Caco-2 (cell line): ENCODE measurements around the gene C2orf42. TPM values are rescaled to one million over a fixed set of nuclear protein-coding genes. Genes with fewer than 3 reads are reported as not detected.

ENCODE experiments used
- BruUV-seq: library from RNA; stranded (reverse); fragments of 400-500 nt; replicated peaks from 2 replicates; lab custom pipeline; 2021; lab: Mats Ljungman, UMichigan
- CTCF ChIA-PET: fragments of 300-600 bp; sonication (Branson Sonifier 250); formaldehyde crosslinking; loops from one replicate; lab custom pipeline; 2022; ENCODE audit warnings: antibody characterized with exemption; lab: Charles Lee
- POLR2A ChIA-PET: fragments of 300-600 bp; sonication (Branson Sonifier 250); formaldehyde crosslinking; loops from one replicate; lab custom pipeline; 2022; ENCODE audit warnings: antibody characterized with exemption; lab: Charles Lee
- DNase-seq, 2 experiments: peaks; one replicate each; pipeline versions ENCODE4 v3.0.0 to v3.0.0-alpha.2; 2020 to 2022
- H3K27me3 ChIP-seq: replicated peaks from 2 replicates; pipeline ENCODE4 v1.6.0; 2011; ENCODE audit warnings: low read length; ENCODE audit not compliant: control insufficient read depth, insufficient read depth
- H3K36me3 ChIP-seq: 2 replicates; pipeline ENCODE4 v1.5.1; 2011; ENCODE audit warnings: low read length; ENCODE audit not compliant: control insufficient read depth, insufficient read depth
- H3K4me1 ChIP-seq: fragments of 250-450 bp; sonication (Bioruptor Pico); 2 replicates; pipeline ENCODE4 v1.5.1; 2020; ENCODE audit warnings: mild to moderate bottlenecking
- H3K4me3 ChIP-seq: 2 replicates; pipeline ENCODE4 v1.5.1; 2011; ENCODE audit warnings: low read depth, mild to moderate bottlenecking, control low read depth, low read length
- H3K9me3 ChIP-seq: fragments of 250-450 bp; sonication (Bioruptor Pico); 2 replicates; pipeline ENCODE4 v1.5.1; 2020; ENCODE audit warnings: mild to moderate bottlenecking, moderate library complexity
- H3K27ac Mint-ChIP-seq: one replicate; pipeline ENCODE4 v1.8.0; 2022; ENCODE audit warnings: mixed read lengths; ENCODE audit not compliant: unreplicated experiment
- H3K27me3 Mint-ChIP-seq: one replicate; pipeline ENCODE4 v1.8.0; 2022; ENCODE audit warnings: mixed read lengths; ENCODE audit not compliant: insufficient read depth, unreplicated experiment
- H3K36me3 Mint-ChIP-seq: one replicate; pipeline ENCODE4 v1.8.0; 2022; ENCODE audit warnings: mild to moderate bottlenecking, mixed read lengths; ENCODE audit not compliant: insufficient read depth, unreplicated experiment
- H3K4me1 Mint-ChIP-seq: one replicate; pipeline ENCODE4 v1.8.0; 2022; ENCODE audit warnings: low read depth, mixed read lengths; ENCODE audit not compliant: unreplicated experiment
- H3K4me3 Mint-ChIP-seq: one replicate; pipeline ENCODE4 v1.8.0; 2022; ENCODE audit warnings: mild to moderate bottlenecking, moderate library complexity, mixed read lengths; ENCODE audit not compliant: unreplicated experiment
- H3K9me3 Mint-ChIP-seq: one replicate; pipeline ENCODE4 v1.8.0; 2022; ENCODE audit warnings: mixed read lengths; ENCODE audit not compliant: unreplicated experiment
- intact Hi-C: fragments of 100-400 bp; cut with micrococcal nuclease; formaldehyde crosslinking; loops from one replicate; pipeline ENCODE4 v1.10.0; 2022; ENCODE audit not compliant: unreplicated experiment
- total RNA-seq: library from RNA; stranded (reverse); gene quantifications from 2 replicates; pipeline ENCODE4 v1.2.3, GENCODE V29; 2022
- TF ChIP-seq, protein P1 (sequence below), 2 experiments: fragments of 200-600 bp in 1 of 2; IDR thresholded peaks; 1 replicate in 1 of 2; 2 replicates in 1 of 2; pipeline versions ENCODE4 v1.5.1 to v1.8.0; 2011 to 2022; ENCODE audit warnings: antibody characterized with exemption in 1 of 2, control low read depth in 1 of 2, inconsistent platforms in 1 of 2, low read depth in 1 of 2, low read length in 1 of 2, mild to moderate bottlenecking in 1 of 2, moderate library complexity in 1 of 2; ENCODE audit not compliant: insufficient read depth in 1 of 2, severe bottlenecking in 1 of 2, unreplicated experiment in 1 of 2

The C2orf42 gene
- total RNA-seq, 1 experiment from 2014 or later = 14.8 TPM

DNA sequence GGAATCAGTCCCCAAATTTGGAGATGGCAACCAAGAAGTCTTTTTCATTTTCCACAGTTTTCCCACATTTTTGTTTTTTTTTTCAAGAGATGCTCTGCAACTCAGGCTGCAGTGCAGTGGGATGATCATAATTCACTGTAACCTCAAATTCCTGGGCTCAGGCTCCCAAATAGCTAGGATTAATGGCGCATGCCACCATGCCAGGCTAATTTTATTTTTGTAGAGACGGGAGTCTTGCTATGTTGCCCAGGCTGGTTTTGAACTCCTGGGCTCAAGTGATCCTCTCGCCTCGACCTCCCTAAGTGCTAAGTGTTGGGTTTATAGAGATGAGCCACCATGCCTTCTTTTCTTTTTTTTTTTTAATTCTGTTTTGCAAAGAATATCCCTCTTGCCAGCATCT, 68.3 kb downstream of the C2orf42 start:
- intact Hi-C loops = no loop called here
- Mint-ChIP-seq H3K36me3 (peaks cover 22% of the 10 kb centered on the region), H3K27me3 (no peaks in the 10 kb centered on the region), H3K4me1 (peaks cover 44% of the 10 kb centered on the region), H3K9me3 (no peaks in the 10 kb centered on the region), H3K27ac (no peak overlapping the region), H3K4me3 (no peak overlapping the region)
- Histone ChIP-seq H3K4me3 (no peak overlapping the region), H3K4me1 (peaks cover 29% of the 10 kb centered on the region), H3K9me3 (no peaks in the 10 kb centered on the region), H3K36me3 (no peaks in the 10 kb centered on the region), H3K27me3 (no peaks in the 10 kb centered on the region)
- BruUV-seq = no TSS peak
- DNase-seq = no peak
- POLR2A ChIA-PET = interaction anchor here (1.4 kb wide), 1 partner anchor 14 kb away, joined by 7 read pairs; no protein-coding TSS in a partner anchor
- CTCF ChIA-PET = no interaction called here
- TF ChIP-seq, protein P1, sequence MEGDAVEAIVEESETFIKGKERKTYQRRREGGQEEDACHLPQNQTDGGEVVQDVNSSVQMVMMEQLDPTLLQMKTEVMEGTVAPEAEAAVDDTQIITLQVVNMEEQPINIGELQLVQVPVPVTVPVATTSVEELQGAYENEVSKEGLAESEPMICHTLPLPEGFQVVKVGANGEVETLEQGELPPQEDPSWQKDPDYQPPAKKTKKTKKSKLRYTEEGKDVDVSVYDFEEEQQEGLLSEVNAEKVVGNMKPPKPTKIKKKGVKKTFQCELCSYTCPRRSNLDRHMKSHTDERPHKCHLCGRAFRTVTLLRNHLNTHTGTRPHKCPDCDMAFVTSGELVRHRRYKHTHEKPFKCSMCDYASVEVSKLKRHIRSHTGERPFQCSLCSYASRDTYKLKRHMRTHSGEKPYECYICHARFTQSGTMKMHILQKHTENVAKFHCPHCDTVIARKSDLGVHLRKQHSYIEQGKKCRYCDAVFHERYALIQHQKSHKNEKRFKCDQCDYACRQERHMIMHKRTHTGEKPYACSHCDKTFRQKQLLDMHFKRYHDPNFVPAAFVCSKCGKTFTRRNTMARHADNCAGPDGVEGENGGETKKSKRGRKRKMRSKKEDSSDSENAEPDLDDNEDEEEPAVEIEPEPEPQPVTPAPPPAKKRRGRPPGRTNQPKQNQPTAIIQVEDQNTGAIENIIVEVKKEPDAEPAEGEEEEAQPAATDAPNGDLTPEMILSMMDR (IDR thresholded peaks at IDR 0.05; ENCODE audit: insufficient read depth in 1 of 2, low read depth in 1 of 2, low read length in 1 of 2, severe bottlenecking in 1 of 2, unreplicated experiment in 1 of 2) = no peak

DNA sequence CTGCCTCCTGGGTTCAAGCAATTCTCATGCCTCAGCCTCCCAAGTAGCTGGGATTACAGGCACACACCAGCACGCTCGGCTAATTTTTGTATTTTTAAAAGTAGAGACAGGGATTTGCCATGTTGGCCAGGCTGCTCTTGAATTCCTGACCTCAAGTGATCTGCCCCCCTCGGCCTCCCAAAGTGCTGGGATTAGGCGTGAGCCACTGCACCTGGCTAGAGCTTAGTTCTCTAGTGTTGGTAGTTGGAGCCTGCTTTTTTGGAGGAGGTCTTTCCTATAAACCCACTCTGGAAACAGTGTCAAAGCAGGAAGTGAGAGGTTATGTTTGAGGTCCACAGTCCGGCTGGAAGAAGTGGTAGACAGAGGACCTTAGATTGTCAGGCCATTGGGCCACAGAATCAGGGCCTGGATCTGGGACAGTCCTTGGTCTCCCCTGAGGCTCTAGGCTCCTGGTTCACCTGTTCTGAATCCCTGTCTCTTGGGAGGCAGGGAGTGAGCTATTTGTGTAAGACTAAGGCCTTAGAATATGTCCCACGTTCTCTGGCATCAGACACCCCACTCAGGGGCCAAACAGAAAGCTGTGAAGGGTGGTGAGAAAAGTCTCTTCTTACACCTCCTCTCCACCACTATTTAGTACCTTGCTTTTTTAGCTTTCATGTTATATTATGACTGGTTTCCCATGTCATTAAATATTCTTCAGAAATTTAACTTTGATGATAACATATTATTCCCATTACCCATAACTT, 69.0 kb downstream of the C2orf42 start:
- Mint-ChIP-seq H3K27ac (peak overlapping the region; percentile 77), H3K36me3 (peaks cover 22% of the 10 kb centered on the region), H3K9me3 (no peaks in the 10 kb centered on the region), H3K4me3 (no peak overlapping the region), H3K27me3 (no peaks in the 10 kb centered on the region), H3K4me1 (peaks cover 44% of the 10 kb centered on the region)
- POLR2A ChIA-PET = interaction anchor here (1.4 kb wide), 1 partner anchor 13 kb away, joined by 7 read pairs; no protein-coding TSS in a partner anchor
- CTCF ChIA-PET = no interaction called here
- Histone ChIP-seq H3K9me3 (no peaks in the 10 kb centered on the region), H3K27me3 (no peaks in the 10 kb centered on the region), H3K36me3 (no peaks in the 10 kb centered on the region), H3K4me3 (no peak overlapping the region), H3K4me1 (peaks cover 29% of the 10 kb centered on the region)
- BruUV-seq = no TSS peak
- TF ChIP-seq, protein P1 (IDR thresholded peaks at IDR 0.05; ENCODE audit: insufficient read depth in 1 of 2, low read depth in 1 of 2, low read length in 1 of 2, severe bottlenecking in 1 of 2, unreplicated experiment in 1 of 2) = no peak
- intact Hi-C loops = no loop called here
- no peak for DNase-seq

DNA sequence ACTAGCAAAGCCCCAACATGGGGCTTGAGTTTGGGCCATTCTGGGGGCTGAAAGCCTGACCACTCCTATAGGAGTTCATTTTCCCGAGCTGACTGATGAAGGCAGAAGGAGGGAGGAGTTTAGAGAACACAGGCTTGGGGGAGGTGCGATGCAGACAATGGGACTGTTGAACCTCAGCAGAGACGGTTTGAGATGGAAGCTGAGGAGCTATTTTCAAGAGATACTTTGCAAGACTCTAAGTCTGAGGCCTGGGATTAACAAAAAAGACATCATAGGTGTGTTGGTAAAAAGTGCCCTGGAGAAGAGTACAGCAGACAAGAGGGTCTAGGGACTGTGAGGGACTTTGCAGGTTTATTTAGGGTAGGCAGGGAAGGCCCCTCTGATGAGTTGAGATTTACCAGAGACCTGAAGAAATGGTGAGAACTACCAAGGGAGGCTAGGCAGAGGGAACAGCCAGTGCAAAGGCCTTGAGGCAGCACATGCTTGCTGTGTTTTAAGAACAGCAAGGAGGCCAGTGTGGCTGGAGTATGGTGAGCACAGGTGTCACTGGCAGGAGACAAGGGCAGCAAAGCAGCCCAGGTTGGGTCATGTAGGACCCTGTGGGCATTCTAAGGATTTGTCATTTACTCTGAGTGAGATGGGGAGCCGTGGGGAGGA, 71.9 kb downstream of the C2orf42 start:
- intact Hi-C loops = no loop called here
- Histone ChIP-seq H3K4me1 (peaks cover 26% of the 10 kb centered on the region), H3K4me3 (no peak overlapping the region), H3K36me3 (no peaks in the 10 kb centered on the region), H3K27me3 (no peaks in the 10 kb centered on the region), H3K9me3 (no peaks in the 10 kb centered on the region)
- TF ChIP-seq, protein P1 (IDR thresholded peaks at IDR 0.05; ENCODE audit: insufficient read depth in 1 of 2, low read depth in 1 of 2, low read length in 1 of 2, severe bottlenecking in 1 of 2, unreplicated experiment in 1 of 2) = no peak
- ChIA-PET CTCF (no interaction called here), POLR2A (interaction anchor here (0.6 kb wide), 1 partner anchor 17 kb away, joined by 3 read pairs; no protein-coding TSS in a partner anchor)
- H3K27ac Mint-ChIP-seq = peak overlapping the region; percentile 8
- DNase-seq = no peak
- H3K4me3 Mint-ChIP-seq = no peak overlapping the region
- no peaks in the 10 kb centered on the region for H3K27me3 Mint-ChIP-seq
- no TSS peak for BruUV-seq
- H3K9me3 Mint-ChIP-seq = no peaks in the 10 kb centered on the region
- H3K36me3 Mint-ChIP-seq = peaks cover 10% of the 10 kb centered on the region
- H3K4me1 Mint-ChIP-seq = peaks cover 30% of the 10 kb centered on the region
